ENCODE measurements around the gene RACK1.

DNA sequence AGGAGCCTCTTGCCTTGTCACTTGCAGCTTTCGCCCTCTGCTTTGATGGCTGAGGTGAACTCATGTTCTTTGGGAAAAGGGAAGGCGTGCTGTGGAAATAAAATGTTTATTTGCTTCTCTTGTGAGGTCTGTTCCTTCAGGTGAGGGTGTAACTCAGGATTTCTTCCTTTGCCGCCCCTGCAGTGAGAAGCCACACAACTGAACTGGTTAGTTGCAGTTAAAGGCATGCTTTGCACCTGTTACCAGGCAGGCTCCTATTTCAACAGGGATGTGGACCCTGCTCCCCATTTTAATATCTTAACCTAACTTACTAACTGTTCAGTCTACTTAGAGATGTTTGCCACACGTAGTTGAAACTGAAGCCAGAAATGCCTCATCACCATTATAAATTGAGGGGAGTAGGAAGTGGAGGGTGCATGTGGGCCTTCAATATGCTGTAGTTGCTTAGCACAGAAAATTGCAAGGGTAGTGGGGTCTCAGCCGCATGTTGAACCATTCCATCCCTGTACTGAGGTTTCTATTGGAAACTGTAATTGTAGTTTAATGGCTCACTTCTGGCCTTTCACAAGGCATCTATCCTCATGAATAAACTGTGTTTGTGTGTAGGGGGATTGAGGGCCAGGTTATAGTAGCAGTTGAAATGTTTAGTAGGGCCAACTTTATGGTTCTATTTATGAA is 7.9 kb downstream of the RACK1 start:
- TF ChIP-seq EZH2 (IDR thresholded peaks at IDR 0.05; ENCODE audit: insufficient read depth, low read length), result no peak
- TF ChIP-seq, protein P1, sequence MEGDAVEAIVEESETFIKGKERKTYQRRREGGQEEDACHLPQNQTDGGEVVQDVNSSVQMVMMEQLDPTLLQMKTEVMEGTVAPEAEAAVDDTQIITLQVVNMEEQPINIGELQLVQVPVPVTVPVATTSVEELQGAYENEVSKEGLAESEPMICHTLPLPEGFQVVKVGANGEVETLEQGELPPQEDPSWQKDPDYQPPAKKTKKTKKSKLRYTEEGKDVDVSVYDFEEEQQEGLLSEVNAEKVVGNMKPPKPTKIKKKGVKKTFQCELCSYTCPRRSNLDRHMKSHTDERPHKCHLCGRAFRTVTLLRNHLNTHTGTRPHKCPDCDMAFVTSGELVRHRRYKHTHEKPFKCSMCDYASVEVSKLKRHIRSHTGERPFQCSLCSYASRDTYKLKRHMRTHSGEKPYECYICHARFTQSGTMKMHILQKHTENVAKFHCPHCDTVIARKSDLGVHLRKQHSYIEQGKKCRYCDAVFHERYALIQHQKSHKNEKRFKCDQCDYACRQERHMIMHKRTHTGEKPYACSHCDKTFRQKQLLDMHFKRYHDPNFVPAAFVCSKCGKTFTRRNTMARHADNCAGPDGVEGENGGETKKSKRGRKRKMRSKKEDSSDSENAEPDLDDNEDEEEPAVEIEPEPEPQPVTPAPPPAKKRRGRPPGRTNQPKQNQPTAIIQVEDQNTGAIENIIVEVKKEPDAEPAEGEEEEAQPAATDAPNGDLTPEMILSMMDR (IDR thresholded peaks at IDR 0.05; ENCODE audit: insufficient read depth, low read depth, low read length), result no peak

All from astrocyte (in vitro differentiated cells and primary cell).